Loucy (cell line): ENCODE results near the gene PARD3B.

Source experiments
- CTCF ChIP-seq: fragments of 200-600 bp; sonication (generic); conservative IDR thresholded peaks from 2 replicates; pipeline ENCODE4 v1.5.1; 2014; ENCODE audit warnings: mild to moderate bottlenecking, antibody characterized with exemption, low read length
- EZH2phosphoT487 ChIP-seq: fragments of 200-600 bp; IDR thresholded peaks from 2 replicates; pipeline ENCODE4 v1.6.1; 2018; ENCODE audit warnings: antibody characterized with exemption, mild to moderate bottlenecking, moderate library complexity, borderline replicate concordance

DNA sequence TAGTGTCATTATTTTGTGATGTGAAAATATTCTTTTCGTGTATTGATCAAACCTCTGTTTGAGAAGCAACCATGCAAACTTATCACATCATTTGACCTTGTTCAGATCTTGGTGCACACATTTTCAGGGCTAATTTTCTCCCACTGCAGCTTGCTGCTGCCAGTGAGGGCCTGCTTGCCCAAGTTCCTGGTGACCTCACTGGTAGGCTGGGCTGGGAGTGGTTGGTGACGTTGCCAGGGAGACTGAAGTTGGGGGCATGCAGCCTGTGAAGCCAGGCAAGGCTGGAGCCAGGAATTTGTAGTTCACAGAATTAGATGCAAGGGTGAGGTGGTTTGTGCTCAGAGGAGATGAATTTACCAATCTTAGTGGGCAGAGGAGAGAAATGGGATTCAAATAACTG is 38.5 kb downstream of the PARD3B start:
- TF ChIP-seq CTCF (no peak), EZH2phosphoT487 (no peak)
